GM10248 (cell line): ENCODE data around the gene CHST12.

Source experiments
- CTCF ChIA-PET: fragments of 300-600 bp; sonication (Branson Sonifier 250); formaldehyde crosslinking; extraction: SDS; loops from one replicate; lab custom pipeline; 2021; ENCODE audit warnings: antibody characterized with exemption; lab: Yijun Ruan, JAX
- POLR2A ChIA-PET: fragments of 350-650 bp; sonication (Branson Sonifier 250); formaldehyde crosslinking; extraction: SDS; loops from one replicate; lab custom pipeline; 2020; ENCODE audit warnings: antibody characterized with exemption; lab: Yijun Ruan, JAX
- DNase-seq: peaks from one replicate; pipeline ENCODE4 v3.0.0; 2012; ENCODE audit errors: extremely low spot score
- CTCF ChIP-seq: IDR thresholded peaks from 2 replicates; pipeline ENCODE4 v1.5.1; 2012; ENCODE audit warnings: mild to moderate bottlenecking, low read depth; ENCODE audit errors: extremely low read depth, missing control alignments, control extremely low read depth

The CHST12 gene

GRCh38 chr7:2357571-2357970 lies 45.8 kb upstream of the CHST12 start:
- no peak for DNase-seq
- CTCF ChIA-PET, result interaction anchor here (1.0 kb wide), 2 partner anchors 9 to 10 kb away, joined by 4 to 6 read pairs; no protein-coding TSS in a partner anchor
- TF ChIP-seq CTCF, result no peak
- POLR2A ChIA-PET, result interaction anchor here (0.6 kb wide), 1 partner anchor 19 kb away, joined by 4 read pairs; no protein-coding TSS in a partner anchor

- no peak for DNase-seq
- ChIA-PET POLR2A (interaction anchor here (0.6 kb wide), 2 partner anchors 71 to 476 kb away, joined by 3 to 4 read pairs; no protein-coding TSS in a partner anchor), CTCF (interaction anchor here (0.8 kb wide), 1 partner anchor 11 kb away, joined by 3 read pairs; no protein-coding TSS in a partner anchor)
- TF ChIP-seq CTCF, result no peak
Measured at GRCh38 chr7:2358968-2359527, 44.4 kb upstream of the CHST12 start.

GRCh38 chr7:2359610-2360009 lies 43.8 kb upstream of the CHST12 start:
- ChIA-PET POLR2A (interaction anchor here (0.6 to 0.7 kb wide), 2 partner anchors 13 to 477 kb away, joined by 3 to 4 read pairs; no protein-coding TSS in a partner anchor), CTCF (interaction anchor here (1.3 to 1.6 kb wide), 3 partner anchors 11 to 14 kb away, joined by 3 to 7 read pairs (median 3); no protein-coding TSS in a partner anchor)
- TF ChIP-seq CTCF, result no peak
- no peak for DNase-seq

- CTCF ChIA-PET, result interaction anchor here (1.2 to 1.6 kb wide), 4 partner anchors 8 to 13 kb away, joined by 3 to 7 read pairs (median 3); no protein-coding TSS in a partner anchor
Measured at GRCh38 chr7:2360796-2361195, 42.6 kb upstream of the CHST12 start.

GRCh38 chr7:2362385-2363088 lies 40.9 kb upstream of the CHST12 start:
- CTCF ChIA-PET, result interaction anchor here (1.0 to 1.3 kb wide), 2 partner anchors 9 to 14 kb away, joined by 3 read pairs; no protein-coding TSS in a partner anchor
- POLR2A ChIA-PET, result no interaction called here
- no peak for DNase-seq
- no peak for TF ChIP-seq CTCF

More at GRCh38 chr7:2360796-2361195, 42.6 kb upstream of the CHST12 start:
- DNase-seq, result no peak
- POLR2A ChIA-PET, result interaction anchor here (0.5 kb wide), 1 partner anchor 1410 kb away, joined by 5 read pairs; no protein-coding TSS in a partner anchor
- no peak for TF ChIP-seq CTCF

- no peak for TF ChIP-seq CTCF
- ChIA-PET CTCF (interaction anchor here (0.9 to 1.6 kb wide), 3 partner anchors 8 to 15 kb away, joined by 3 to 6 read pairs (median 3); partner anchors contain the start of gene EIF3B), POLR2A (no interaction called here)
- no peak for DNase-seq
Measured at GRCh38 chr7:2369139-2369538, 34.3 kb upstream of the CHST12 start.
